A673 (cell line): Measurements from ENCODE around the gene TENM4. TPM values are rescaled to one million over a fixed set of nuclear protein-coding genes. Genes with fewer than 3 reads are reported as not detected.

Experiments
- BruUV-seq: library from RNA; stranded (reverse); fragments of 400-500 nt; replicated peaks from 2 replicates; lab custom pipeline; 2021; lab: Mats Ljungman, UMichigan
- CTCF ChIA-PET: fragments of 300-600 bp; sonication (Branson Sonifier 250); formaldehyde crosslinking; loops from one replicate; lab custom pipeline; 2022; ENCODE audit warnings: antibody characterized with exemption; lab: Charles Lee
- POLR2A ChIA-PET: fragments of 300-600 bp; sonication (Branson Sonifier 250); formaldehyde crosslinking; loops from one replicate; lab custom pipeline; 2022; ENCODE audit warnings: antibody characterized with exemption; ENCODE audit not compliant: low non-redundant PET; lab: Charles Lee
- DNase-seq: peaks from one replicate; pipeline ENCODE4 v3.0.0-alpha.2; 2015; ENCODE audit warnings: low spot score
- H3K27ac ChIP-seq: fragments of 200-600 bp; sonication (generic); 2 replicates; pipeline ENCODE4 v1.5.1; 2016; ENCODE audit warnings: mixed run types, low read depth, mild to moderate bottlenecking, mixed read lengths, antibody characterized with exemption, low read length; ENCODE audit not compliant: poor library complexity, severe bottlenecking
- H3K27me3 ChIP-seq: fragments of 200-600 bp; sonication (generic); replicated peaks from 2 replicates; pipeline ENCODE4 v1.6.1; 2017; ENCODE audit warnings: mixed run types, low read depth, mild to moderate bottlenecking, mixed read lengths, antibody characterized with exemption, low read length; ENCODE audit not compliant: insufficient read depth, poor library complexity
- H3K36me3 ChIP-seq: fragments of 200-600 bp; sonication (generic); 2 replicates; pipeline ENCODE4 v1.6.1; 2016; ENCODE audit warnings: mixed run types, mild to moderate bottlenecking, mixed read lengths, antibody characterized with exemption, low read length; ENCODE audit not compliant: insufficient read depth, poor library complexity, severe bottlenecking
- H3K4me1 ChIP-seq: fragments of 200-600 bp; sonication (generic); 2 replicates; pipeline ENCODE4 v1.6.1; 2017; ENCODE audit warnings: mixed run types, mild to moderate bottlenecking, mixed read lengths, antibody characterized with exemption, low read length; ENCODE audit not compliant: insufficient read depth, poor library complexity, severe bottlenecking
- H3K4me3 ChIP-seq: fragments of 200-600 bp; sonication (generic); 2 replicates; pipeline ENCODE4 v1.5.1; 2016; ENCODE audit warnings: low read depth, mixed run types, mild to moderate bottlenecking, mixed read lengths, low read length; ENCODE audit not compliant: poor library complexity, severe bottlenecking
- H3K9me3 ChIP-seq: fragments of 200-600 bp; sonication (generic); 2 replicates; pipeline ENCODE4 v1.6.1; 2016; ENCODE audit warnings: mixed run types, low read depth, mild to moderate bottlenecking, mixed read lengths, antibody characterized with exemption, low read length; ENCODE audit not compliant: poor library complexity, severe bottlenecking
- CTCF ChIP-seq: fragments of 300-800, 200-600 bp; sonication (generic); conservative IDR thresholded peaks from 2 replicates; pipeline ENCODE4 v1.5.1; 2017; ENCODE audit warnings: low read depth, mild to moderate bottlenecking, antibody characterized with exemption, low read length, moderate library complexity, mixed read lengths
- EZH2 ChIP-seq: fragments of 200-600 bp; sonication (generic); IDR thresholded peaks from 2 replicates; pipeline ENCODE4 v1.6.1; 2017; ENCODE audit warnings: borderline replicate concordance, low read depth, mild to moderate bottlenecking, mixed read lengths, antibody characterized with exemption, low read length; ENCODE audit not compliant: poor library complexity, severe bottlenecking
- intact Hi-C: fragments of 100-400 bp; cut with micrococcal nuclease; formaldehyde crosslinking; loops from one replicate; pipeline ENCODE4 v1.10.0; 2022; ENCODE audit not compliant: unreplicated experiment
- total RNA-seq: library from RNA; stranded (reverse); gene quantifications from 2 replicates; pipeline ENCODE4 v1.2.3, GENCODE V29; 2021

TENM4 gene
- total RNA-seq, 1 experiment from 2014 or later: 0.11 TPM

- intact Hi-C loops: no loop called here
- no peak for DNase-seq
- POLR2A ChIA-PET: no interaction called here
- H3K27me3 ChIP-seq: peaks cover 77% of the 10 kb centered on the region
- H3K36me3 ChIP-seq: no peaks in the 10 kb centered on the region
- TF ChIP-seq CTCF (no peak), EZH2 (no peak)
- no TSS peak for BruUV-seq
- CTCF ChIA-PET: no interaction called here
- H3K4me3 ChIP-seq: no peak overlapping the region
- H3K27ac ChIP-seq: no peak overlapping the region
- no peaks in the 10 kb centered on the region for H3K4me1 ChIP-seq
- no peaks in the 10 kb centered on the region for H3K9me3 ChIP-seq
Measured at GRCh38 chr11:78949976-78950690, 490.7 kb downstream of the TENM4 start.

DNA sequence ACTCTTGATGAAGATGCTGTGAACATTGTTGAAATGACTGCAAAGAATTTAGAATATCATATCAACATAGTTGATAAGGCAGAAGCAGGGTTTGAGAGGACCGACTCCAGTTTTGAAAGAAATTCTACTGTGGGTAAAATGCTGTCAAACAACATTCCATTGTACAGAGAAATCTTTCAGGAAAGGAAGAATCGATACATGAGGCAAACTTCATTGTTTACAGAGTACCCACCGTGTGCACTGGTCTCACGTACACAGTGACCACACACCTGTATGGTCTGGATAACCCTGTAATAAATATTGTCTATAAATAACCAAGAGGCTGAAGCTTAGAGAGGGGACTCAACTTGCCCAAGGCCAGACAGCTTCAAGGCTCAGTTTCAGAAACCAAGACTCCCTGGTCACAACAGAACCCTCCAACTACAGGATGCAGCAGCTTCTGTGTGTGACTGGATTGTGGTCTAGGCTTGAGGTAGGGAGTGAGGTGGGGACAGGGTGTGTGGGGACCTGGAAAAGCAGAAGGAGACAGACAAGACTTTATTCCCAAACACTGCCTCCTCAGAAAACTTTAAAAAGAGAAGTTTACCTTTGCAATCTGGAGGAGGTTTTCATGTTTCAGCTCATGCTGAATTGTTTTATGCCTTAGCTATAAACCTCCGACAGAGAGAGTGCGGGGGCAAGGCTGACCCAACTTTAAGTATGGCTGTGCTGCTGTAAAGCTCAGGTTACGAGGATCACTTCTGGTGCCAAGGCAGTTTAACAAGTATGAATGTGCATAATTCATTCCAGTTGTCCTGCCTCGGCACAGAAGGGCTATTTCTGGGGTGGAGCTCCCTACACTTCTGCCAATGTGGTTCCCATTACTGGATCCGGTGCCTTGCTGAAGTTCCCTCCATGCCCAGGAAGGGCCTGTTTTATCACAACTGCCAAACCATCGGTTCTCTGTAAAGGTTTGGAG is 493.6 kb downstream of the TENM4 start:
- Histone ChIP-seq H3K27ac (no peak overlapping the region), H3K4me3 (no peak overlapping the region), H3K4me1 (no peaks in the 10 kb centered on the region), H3K27me3 (peaks cover 75% of the 10 kb centered on the region), H3K36me3 (no peaks in the 10 kb centered on the region), H3K9me3 (no peaks in the 10 kb centered on the region)
- no peak for TF ChIP-seq EZH2
- TF ChIP-seq CTCF: no peak
- intact Hi-C loops: no loop called here
- CTCF ChIA-PET: no interaction called here
- DNase-seq: no peak
- BruUV-seq: no TSS peak
- POLR2A ChIA-PET: no interaction called here

DNA sequence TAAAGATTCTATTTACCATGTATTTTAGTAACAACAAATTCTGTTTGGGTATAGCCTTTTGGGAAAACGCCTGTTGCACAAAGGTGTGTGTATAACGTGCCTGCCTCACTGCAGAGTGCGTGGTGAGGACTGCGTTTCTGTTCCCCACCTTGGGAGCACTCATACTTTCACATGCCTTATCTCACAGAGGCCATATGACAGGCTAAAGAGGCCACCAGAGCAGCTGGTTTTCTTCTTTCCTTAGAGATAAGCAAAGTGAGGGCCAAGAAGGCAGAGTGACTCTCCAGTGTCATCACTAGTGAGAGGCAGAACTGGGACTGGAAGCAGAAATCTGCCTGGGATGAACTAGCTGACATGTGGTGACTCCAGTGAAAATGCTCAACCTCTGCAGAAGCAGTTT is 497.0 kb downstream of the TENM4 start:
- ChIA-PET POLR2A (no interaction called here), CTCF (no interaction called here)
- Histone ChIP-seq H3K27me3 (peaks cover 50% of the 10 kb centered on the region), H3K4me3 (no peak overlapping the region), H3K36me3 (no peaks in the 10 kb centered on the region), H3K27ac (no peak overlapping the region), H3K9me3 (no peaks in the 10 kb centered on the region), H3K4me1 (no peaks in the 10 kb centered on the region)
- intact Hi-C loops: no loop called here
- no TSS peak for BruUV-seq
- no peak for DNase-seq
- TF ChIP-seq EZH2 (no peak), CTCF (no peak)
